NCI-H446 (cell line): ENCODE measurements around the gene ZNF442.
A peak's percentile ranks its signal among the peaks of the same experiment; 100 is the strongest.
"Not testable (repeated sequence)": the region's sequence is repeated elsewhere in the genome, so short reads cannot be mapped to it uniquely, and the experiment has no call there.

ENCODE experiments used
- DNase-seq, 2 experiments: peaks; one replicate each; lab custom pipeline; 2025; lab: John Stamatoyannopoulos, UW

Gene ZNF442

DNA sequence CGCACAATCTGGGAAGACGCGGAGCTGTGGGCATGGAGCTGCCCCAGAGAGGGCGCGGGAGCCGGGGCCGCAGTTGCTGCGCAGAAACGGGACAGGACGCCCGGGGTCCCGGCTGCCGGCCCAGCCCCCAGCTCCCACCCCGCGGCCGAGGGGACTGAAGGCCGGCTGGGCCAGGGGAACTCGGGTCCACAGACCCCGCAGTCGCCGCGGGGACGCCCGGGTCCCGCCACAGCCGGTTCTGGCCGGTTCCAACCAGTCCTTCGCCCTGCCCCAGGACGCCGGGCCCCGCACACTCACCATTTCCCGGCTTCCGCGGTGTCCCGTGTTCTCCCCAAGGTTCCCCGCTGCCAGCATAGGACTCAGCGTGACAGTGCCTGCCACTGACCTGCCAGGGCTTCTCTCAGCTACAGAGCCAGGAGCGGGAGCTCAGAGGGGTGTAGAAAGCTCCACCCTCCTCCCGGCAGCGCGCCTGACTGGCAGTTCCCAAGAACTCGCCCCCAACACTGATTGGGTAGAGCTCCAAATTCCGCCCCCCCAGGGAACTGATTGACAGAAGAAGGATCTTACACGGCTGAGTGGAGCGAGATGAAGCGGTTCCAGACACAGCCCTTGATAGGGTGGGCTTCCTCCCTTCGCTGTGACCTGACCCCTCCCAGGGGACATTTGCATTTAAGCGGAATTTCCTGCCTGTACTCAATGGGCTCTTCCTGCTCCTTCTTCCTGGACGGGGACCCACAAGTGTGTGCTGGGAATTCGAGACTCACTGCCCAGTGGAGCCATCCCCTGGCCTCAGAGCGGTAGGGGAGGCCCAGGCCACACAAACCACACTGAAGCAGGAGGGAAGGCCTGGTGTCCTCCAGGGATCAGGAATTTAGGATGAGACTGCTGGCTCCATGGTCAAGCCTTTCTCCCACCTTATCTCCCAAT is at the start of gene ZNF442:
Gene ZNF442 (minus strand): TSS at position 448 of the 927 bp plus-strand sequence. CDS start 2,052 bp downstream, outside the sequence.
- peak in 1 of 2 experiments; percentile 44 for DNase-seq

DNA sequence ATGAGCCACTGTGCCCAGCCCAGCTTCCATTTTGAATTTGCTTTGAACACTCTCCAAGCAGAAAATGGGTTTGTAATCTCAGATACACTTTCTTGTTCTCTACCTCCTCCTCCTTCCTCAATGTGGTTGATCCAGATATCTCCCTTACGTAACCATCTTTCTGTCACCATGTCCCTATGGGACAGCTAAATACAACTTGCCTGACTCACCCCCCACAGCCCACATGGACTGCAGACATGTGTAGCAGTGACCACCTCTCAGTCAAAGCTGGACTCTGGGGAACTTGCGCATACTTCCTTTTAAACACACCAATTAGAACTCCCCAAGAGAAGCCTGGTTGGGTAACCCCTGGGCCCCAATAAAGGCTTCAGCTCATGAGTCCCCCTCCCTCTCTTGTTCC is 46.4 kb upstream of the ZNF442 start:
- DNase-seq: no peak

- peak; percentile 87 to 92 for DNase-seq
These were observed 35.4 kb upstream of the ZNF442 start, which contains the start of gene ZNF799 for GRCh38 chr19:12400633-12401502. ZNF799 (minus strand) TSS chr19:12401271; CDS start chr19:12401070, 201 bp downstream.

- not testable (repeated sequence) for DNase-seq
These were observed 34.6 kb upstream of the ZNF442 start for GRCh38 chr19:12399901-12400632.

DNA sequence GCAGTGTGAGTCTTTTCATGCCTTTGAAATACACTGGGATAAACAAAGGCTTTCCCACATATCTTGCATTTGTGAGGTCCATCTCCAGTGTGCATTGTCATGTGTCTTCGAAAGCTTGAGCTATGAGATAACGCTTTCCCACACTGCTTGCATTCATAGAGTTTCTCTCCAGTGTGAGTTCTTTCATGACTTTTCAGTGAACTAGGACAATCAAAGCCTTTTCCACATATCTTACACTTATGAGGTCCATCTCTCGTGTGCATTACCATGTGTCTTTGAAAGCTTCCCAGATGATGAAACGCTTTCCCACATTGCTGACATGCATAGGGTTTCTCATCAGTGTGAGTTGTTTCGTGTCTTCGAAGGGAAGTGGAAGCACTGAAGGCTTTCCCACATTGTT is 25.7 kb upstream of the ZNF442 start:
- DNase-seq: not testable (repeated sequence)

- DNase-seq: not testable (repeated sequence)
These were observed 20.9 kb upstream of the ZNF442 start for GRCh38 chr19:12386365-12386764.

- no peak for DNase-seq
These were observed 14.9 kb upstream of the ZNF442 start for GRCh38 chr19:12380444-12380737.

- no peak for DNase-seq
These were observed 14.4 kb upstream of the ZNF442 start for GRCh38 chr19:12379732-12380443.

- no peak for DNase-seq
These were observed 8.5 kb upstream of the ZNF442 start for GRCh38 chr19:12374026-12374425.

DNA sequence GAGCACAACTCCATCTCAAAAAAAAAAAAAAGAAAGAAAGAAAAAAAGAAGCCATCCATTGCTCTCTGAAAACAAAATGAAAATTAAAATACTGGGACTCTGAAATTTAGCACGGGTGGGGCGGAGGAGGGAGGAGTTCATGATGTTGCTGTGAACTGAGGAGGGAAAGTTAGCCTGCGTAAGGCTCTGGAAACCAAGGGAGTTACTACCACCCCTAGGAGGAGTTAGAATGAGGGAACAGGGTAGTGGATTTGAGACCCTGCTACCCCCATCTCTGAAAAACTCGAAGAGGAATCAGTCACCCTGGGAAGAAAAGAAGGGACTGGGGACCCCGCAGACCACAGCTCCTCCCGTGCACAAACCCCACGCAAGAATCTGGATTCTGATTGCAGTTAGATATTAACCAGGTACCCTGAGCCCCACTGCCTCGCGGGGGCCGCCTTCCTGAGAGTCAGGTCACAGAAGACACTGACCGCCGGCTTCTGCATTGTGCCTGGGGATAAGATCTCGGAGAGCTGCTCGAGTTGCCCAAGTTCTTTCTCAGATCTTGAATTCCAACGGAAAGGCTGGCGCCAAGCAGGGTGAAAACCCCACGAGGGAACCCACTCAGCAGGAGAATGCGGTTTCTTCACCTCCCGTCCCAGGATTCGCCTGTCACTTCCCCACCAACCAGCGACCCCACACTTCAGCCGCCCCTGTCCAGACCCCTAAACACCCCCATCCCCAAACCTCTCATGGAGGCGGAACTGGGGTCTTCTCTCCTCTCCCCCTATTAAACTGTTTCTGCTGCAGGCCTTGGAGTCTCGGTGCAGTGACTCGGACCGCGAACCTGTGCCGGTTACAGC is 870 bp downstream of the ZNF442 start:
- no peak for DNase-seq

- DNase-seq: not testable (repeated sequence)
These were observed 3.2 kb downstream of the ZNF442 start for GRCh38 chr19:12362236-12362635.

GRCh38 chr19:12353375-12353774 is 12.1 kb downstream of the ZNF442 start:
- DNase-seq: no peak

GRCh38 chr19:12350890-12351197 is 14.6 kb downstream of the ZNF442 start:
- DNase-seq: no peak

GRCh38 chr19:12350185-12350889 is 15.1 kb downstream of the ZNF442 start:
- DNase-seq: no peak

- DNase-seq: no peak
These were observed 18.6 kb downstream of the ZNF442 start for GRCh38 chr19:12346896-12347295.

DNA sequence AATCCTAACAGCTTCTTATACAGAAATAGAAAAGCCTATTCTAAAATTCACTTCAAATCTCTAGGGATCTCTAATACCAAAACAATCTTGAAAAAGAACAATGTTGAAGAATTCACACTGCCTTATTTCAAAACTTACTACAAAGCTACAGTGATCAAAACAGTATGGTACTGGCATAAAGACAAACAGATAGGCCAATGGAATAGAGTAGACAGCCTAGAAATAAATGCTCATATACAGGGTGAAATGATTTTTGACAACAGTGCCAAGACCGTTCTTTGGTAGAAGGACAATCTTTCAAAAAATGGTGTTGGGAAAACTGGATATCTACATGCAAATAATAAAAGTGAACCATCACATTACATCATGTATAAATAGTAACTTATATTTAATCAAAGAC is 20.3 kb downstream of the ZNF442 start:
- no peak for DNase-seq

DNA sequence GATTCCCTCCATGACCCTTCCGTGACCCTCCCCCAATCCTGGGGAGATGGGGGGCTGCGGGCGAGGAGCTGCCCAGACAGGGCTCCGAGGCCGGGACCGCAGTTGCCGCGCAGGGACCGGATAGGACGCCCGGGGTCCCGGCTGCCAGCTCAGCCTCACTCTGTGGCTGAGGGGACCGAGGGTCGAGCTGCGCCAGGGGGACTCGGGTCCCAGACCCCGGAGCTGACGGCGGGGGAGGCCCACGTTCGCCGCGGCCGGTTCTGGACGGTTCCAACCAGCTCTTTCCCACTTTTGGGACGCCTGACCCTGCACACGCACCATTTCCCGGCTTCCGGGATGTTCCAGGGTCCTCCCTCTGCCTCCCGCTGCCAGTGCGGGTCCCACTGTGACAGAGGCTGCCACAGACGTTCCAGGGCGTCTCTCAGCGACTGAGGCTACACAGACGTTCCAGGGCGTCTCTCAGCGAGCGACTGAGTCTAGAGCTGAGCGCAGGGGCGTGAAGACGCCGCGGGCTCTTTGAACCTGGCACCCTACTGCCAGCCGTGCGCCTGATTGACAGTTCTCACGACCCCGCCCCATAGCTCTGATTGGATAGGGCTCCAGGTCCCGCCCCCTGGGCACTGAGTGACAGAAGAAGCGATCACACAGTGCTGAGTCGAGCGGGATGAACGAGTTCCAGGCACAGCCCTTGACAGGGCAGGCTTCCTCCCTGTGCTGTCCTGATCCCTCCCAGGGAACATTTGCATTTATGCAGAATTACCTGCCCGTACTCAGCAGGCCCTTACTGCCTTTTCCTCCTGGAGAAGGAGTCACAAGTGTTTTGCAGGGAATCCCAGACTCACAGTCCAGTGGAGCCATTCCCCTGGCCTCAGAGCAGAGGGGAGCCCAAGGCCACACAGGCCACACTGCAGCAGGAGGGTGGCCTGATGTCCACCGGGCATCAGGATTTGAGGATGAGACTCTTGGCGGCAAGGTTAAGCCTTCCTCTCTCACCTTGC is 32.0 kb downstream of the ZNF442 start, which contains the start of gene ZNF563:
Gene ZNF563 (minus strand): TSS at position 472 of the 998 bp plus-strand sequence. CDS start 151 bp downstream, at position 321.
- peak; percentile 41 to 66 for DNase-seq

GRCh38 chr19:12331211-12331941 is 34.1 kb downstream of the ZNF442 start:
- DNase-seq: no peak
